TTC549 (cell line): Measurements from ENCODE around the gene GALNT2.

Experiments used
- FAIRE-seq: peaks from 2 replicates; lab custom pipeline; 2012; peaks lifted over from hg19 to GRCh38; lab: Jason Lieb, UNC

Gene GALNT2

DNA sequence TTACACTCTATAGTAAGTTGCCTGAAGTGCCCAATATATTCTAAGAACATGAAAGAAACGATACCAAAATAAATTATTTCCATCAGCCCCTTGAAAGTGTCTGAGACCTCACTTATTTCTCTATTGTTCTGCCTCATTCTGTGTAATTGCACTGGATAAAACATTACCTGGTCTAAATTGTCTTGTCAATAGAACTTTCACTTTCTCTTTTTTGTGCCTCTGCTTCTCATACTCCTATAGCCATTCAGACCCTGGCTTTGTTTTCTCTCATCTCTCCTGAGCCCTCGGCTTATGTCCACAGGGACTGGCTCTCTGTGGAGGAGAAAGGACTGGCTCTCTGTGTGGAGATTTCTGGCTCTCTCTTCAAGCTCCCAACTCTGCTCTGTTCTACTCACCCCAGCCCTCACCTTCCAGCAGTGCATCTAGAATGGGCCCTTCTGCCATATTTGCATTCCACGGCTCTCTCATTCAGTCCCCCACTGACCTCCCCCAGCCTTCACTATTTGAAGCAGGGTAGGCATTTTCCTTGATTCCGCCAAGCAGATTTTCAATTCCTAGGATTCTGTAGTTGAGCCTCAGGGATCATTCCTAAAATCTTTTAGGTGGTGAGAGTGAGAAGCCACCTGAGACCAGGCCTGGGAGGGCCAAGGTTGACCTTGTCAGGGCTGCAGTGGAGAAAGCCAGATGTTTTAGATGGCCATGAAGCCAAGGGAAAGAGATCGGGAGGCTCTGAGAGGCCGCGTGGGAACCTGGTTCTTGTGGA lies 15.9 kb upstream of the GALNT2 start:
- FAIRE-seq = no peak

DNA sequence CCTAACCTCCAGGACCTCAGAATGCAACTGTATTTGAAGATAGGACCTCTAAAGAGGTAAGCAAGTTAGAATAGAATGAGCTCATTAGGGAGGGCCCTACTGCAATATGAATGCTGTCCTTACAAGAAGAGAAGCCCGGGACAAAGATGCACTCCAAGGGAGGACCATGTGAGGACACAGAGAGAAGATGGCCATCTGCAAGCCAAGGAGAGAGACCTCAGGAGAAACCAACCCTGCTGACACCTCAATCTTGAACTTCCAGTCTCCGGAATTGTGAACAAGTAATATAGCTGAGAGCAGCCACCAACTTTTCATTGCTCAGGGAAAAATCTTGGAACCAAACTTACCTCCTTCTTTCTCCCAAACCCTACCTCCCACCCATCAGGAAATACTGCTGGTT lies 15.0 kb upstream of the GALNT2 start:
- FAIRE-seq = no peak

DNA sequence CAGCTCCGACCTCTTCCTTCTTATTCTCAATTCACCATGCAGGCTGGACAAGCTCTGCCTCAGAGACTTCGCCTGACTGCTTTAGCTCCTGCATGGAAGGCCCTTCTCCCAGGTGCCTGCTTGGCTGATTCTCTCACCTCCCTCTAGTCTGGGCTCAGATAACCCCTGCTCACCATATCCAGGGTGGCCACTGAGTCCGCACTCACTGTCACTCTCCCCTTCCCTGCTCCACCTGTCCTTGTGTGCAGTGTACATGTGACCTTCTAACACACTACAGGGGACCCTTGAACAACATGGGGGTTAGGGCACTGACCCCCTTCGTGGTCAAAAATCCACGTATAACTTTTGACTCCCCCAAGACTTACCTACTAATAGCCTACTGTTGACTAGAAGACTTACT lies 14.4 kb upstream of the GALNT2 start:
- no peak for FAIRE-seq

DNA sequence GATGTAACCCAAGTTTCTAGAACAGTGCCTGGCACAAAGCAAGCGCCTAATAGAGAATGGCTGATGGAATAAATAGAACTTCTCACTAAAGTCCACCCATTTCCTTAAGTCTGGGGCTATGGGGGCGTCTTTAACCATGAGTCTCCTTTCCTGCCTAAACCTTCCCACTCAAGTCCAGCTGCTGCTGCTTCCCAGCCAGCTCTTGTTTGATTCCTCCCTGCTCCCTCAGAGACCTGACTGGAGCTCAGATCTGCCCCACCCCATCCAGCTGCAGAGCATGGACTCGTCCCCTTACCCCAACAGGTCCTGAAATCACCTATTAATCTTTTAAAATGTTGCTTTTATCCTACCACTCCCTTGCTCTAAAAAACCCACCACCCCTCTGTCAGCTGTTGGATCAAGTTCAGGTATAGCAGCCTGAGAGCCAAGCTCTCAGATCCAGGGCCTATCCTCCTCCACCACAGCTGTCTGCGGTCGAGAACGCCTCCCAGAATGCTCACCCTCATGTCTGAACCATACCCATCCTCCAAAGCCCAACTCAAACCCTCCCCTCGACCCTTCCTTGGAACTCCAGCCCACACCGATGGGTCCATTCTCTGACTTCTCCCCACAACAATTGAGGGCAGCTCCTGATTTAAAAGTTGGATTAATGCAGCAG lies 12.8 kb upstream of the GALNT2 start:
- FAIRE-seq = no peak

DNA sequence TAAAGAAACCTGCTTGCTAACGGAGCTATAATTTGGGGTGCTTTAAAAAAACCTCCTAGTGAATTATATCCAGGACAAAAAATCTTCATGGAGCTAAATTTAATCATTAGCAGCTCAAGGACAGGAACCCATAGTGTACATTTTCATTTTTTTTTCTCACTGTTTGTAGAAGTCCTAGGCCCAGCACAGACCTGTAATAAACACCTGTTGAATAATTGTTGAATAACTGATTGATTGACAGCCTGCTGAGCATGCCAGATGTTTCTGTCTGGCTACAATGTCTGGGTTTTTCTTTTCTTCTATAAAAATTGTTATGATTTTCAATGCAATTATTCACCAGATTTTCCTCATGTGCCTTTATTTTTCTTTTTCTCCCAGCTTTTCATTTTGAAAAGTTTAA lies 10.9 kb upstream of the GALNT2 start:
- FAIRE-seq = no peak

GRCh38 chr1:230057100-230057499 lies 9.9 kb upstream of the GALNT2 start:
- FAIRE-seq = no peak

DNA sequence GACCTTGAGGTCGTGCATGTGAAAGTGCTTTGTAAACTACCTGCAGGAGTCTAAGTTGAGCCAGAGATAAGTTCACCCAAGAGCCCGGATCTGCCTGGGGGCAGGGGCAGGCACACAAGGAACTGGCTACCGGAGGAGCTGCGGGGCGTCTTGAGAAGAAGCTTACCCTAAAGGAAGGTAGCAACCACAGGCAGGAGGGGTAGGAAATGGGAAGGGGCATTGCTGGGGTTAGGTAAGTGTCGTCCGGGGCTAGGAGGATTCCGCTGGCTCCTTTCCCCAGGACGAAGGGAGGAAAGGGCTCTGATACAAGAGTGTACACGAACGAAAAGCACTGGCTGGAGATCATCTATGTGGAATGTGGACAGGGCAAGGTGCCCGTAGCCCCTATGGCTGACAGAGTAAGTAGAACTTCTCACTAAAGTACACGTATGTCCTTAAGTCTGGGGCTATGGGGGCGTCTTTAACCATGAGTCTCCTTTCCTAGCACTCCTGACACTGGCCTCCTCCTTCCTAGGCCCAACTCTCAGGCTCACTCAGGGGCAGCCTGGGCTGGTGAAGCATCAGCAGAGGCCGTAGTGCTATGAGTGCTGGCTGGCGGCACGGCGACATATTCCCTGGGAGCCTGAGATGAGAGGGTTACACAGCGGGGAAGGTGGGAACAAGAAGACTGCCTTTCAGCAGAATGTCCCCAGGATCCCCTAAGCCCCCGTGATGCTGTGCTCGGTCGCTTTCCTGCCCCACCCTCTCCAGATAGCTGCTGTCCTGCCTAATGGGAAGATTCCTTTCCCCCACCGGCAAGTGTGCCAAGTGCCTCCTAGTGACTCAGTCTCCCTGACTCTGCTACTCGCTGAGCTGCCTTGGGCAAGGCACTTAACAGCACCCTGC lies 9.1 kb upstream of the GALNT2 start:
- FAIRE-seq = no peak

GRCh38 chr1:230058626-230059025 lies 8.4 kb upstream of the GALNT2 start:
- FAIRE-seq = no peak

- peak; percentile 82 for FAIRE-seq
These were observed 5.2 kb upstream of the GALNT2 start for GRCh38 chr1:230061801-230062200.

DNA sequence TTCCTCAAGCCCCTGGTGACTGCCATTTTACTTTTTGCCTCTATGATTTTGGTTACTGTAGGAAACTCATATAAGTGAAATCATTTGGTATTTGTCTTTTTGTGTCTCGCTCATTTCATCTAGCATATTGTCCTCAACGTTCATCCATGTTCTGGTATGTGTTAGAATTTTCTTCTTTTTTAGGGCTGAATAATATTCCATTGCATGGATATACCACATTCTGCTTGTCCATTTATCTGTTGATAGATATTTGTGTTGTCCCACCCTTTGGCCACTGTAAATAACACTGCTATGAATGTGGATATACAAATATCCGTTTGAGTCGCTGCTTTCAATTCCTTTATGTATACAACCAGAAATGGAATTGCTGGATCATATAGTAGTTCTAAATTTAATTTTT lies 4.5 kb upstream of the GALNT2 start:
- FAIRE-seq = no peak

DNA sequence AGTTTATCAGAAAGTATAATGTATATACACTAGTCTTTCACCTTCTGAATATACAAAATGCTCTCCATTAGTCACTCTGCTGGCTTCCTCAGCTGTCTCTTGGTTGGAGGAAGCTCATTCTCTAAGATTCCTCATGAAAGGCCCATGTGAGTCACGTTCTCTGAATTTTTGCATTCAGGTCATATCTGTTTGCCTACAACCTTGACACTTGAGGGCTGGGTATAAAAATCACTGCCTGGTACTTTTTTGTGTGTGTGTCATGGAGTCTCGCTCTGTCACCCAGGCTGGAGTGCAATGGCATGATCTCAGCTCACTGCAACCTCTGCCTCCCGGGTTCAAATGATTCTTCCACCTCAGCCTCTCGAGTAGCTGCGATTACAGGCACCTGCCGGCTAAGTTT lies 2.8 kb upstream of the GALNT2 start:
- FAIRE-seq = no peak

DNA sequence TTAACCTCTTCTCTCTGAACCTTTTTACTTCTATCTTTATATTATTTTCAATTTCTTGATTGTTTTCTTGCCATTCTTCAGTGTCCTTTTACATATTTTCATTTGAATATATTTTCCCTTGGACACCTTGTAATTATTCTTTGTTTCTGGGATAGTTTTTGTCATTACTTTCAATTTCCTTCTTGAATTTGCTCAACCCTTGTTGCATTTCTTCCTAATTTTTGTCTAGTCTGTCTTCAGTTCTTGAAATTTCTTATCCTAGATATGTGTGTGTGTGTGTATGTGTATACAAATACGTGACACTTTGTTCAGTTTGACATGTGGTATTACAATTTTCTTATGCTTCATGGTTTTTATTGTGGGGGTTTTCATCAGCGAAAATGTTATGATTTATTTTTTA lies 1.9 kb upstream of the GALNT2 start:
- FAIRE-seq = peak; percentile 83

GRCh38 chr1:230065571-230065970 lies 1.5 kb upstream of the GALNT2 start:
- FAIRE-seq = no peak

DNA sequence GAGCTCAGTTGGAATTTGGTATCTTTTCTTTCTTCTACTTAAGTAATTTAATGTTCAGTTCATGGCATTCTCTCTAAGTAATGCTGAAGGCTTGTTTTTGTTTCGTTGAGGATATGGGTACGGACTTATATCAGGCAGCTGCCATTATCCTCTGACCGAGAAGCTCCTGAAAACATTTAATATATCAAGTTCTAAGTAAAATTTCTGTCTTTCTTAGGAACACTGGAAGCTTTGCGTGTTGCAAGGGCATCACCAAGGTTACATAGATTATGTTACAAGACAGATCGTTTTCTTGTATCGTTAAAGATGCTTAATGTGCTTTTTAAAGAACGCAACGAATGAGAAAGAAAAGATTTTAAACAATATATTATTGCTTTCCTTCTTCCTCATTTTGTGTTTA lies 1.0 kb upstream of the GALNT2 start:
- FAIRE-seq = peak; percentile 46

GRCh38 chr1:230067419-230067870 lies 407 bp downstream of the GALNT2 start:
- FAIRE-seq = no peak

DNA sequence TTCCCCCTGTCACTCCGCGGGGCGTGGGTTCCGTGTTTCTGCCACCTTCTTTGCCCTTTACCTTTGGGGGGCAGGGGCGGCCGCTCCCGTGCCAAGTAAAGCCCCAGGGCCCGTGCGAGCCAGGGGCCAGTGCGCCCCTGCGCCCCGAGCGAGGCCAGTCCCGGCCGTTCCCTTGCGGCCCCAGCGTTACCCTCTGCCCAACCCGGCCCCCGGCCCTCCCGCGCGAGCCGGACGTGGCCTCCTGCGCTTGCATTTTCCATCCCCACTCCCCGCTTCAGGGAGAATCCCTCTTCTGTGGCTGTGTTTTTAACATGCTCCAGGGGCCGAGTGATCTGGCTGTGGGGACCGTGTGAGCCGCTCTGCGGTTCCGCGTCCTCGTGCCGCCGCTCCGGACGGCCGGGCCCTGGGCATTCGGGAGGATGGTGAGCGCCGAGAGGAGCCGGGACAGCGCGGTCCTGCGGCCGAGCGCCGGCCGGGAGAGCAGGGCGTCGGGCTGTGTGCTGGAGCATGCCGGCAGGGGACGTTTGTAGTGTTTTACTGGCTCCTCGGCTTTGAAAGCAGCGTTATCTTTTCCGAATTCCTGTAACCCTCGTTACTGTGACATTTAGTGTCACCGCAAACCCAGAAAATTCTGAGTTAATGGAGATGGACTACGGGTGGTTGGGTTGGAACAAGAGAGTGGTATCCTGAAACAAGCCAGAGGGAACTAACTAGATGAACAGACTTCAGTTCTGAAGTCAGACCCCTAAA lies 1.0 kb downstream of the GALNT2 start:
- no peak for FAIRE-seq

DNA sequence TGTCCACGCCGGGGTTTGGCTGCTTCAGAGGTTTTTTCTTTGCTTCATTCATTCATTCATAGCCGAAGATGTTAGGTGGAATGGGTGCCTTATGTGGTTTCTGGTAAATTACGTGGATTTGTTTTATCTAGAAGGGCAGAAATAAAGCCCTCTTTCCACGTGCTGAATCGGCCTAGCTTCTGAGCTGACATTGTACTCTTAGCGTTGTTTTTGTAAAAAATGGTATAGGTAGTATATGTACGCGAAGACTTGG lies 1.5 kb downstream of the GALNT2 start:
- FAIRE-seq = no peak

DNA sequence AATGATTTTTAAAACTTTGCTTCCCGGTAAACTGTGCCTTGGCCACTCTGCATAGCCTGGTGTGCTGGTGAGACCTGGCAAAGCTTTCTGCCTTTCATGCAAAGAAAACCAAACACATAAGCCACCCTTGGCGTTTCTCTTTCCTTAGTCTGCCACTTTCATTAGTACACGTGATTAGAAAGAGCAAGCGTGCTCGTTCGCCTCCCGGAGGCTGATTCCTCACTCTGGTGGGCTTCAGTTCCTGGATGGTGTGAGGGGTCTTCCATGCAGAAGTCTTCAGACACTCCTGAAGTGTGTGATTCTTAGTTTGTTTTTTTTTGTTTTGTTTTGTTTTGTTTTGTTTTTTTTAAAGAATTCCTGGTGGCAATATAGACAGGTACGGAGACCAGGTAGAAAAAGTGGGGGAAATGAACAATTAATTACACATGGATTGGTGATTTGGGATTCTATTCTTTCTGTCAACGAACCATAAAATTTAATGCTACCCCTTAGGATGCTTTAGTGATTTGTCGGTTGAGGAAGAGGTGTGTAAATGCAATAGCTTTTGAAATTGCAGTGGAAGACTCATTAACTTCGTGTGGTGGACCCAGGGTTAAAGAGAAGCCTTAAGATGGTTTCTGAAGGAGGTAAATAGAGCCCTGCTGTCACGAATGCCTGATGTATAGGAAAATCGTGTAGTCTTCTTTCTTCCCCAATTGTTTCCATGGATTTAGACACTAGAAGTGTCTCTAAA lies 2.1 kb downstream of the GALNT2 start:
- no peak for FAIRE-seq

DNA sequence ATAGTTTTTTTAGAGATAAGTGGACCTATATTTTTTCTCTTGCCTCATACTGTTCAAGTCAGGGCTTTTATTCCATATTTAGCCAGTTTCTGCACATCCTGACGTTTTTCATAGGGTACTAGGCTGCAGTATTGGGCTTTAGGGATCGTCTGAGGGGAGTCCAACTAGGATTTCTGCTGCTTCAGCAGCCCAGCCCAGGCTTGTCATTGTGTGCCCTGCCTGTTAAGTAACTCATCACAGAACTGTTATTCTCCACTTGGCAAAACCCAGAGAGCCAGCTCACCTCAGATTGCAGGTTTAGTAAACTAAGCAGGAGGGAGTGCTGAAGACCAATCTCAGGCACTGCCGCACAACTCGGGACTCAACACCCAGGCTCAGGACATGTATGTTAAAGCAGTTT lies 2.8 kb downstream of the GALNT2 start:
- no peak for FAIRE-seq

DNA sequence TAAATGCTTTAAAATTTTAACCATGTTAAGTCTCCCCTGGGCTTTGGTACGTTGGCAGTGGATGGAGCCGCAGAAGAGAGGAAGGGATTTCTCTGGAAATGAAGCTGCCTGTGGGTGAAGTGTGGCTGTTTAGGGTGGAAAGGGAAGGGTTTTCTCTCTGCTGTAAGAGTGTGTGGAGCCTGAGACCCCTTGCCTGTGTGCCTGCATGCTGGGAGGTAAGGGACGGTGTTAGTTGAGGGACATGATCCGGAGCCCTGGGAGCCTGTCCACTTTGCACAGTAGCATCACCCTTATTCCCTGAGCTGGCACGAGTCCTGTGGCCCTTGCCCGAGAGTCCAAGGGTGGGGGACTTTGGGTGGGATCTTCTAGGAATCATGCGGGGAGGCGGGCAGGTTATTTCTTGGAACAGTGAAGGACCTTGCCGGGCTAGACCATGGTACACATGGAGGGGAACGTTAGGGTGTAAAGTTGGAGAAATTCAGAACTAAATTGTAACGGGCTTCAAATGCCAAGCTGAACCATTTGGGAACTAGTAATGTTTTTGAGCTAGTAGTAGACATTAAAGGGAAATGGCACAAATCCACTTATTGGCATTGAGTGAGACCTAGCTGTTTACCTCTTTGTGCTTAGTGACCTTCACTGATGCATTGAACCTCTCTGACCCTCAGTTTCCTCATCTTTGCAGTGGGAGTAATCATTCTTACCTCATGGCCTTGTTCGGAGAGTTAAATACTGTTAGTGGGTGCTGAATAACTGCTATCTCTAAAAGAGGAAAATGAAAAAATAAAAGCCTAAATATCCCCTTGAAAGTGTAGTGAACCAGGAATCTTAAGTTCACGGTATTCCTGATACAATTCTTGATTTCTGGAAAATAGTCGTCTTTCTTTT lies 3.5 kb downstream of the GALNT2 start:
- FAIRE-seq = no peak

GRCh38 chr1:230071316-230071715 lies 4.3 kb downstream of the GALNT2 start:
- FAIRE-seq = no peak
